Esophagus squamous epithelium (tissue), 4 donors: ENCODE results near the gene KDM4C.

Source experiments
- CTCF ChIP-seq, 6 experiments: fragments of 450-650 bp in 4 of 6; fragments of 200-600 bp in 2 of 6; sonication (generic) in 2 of 6; IDR thresholded peaks; one replicate each; pipeline ENCODE4 v1.5.1; 2016 to 2019; ENCODE audit warnings: antibody characterized with exemption in 6 of 6, mild to moderate bottlenecking in 4 of 6, moderate library complexity in 4 of 6
- POLR2A ChIP-seq, 4 donors: fragments of 450-650 bp; IDR thresholded peaks; one replicate each; pipeline ENCODE4 v1.6.1; 2017; ENCODE audit warnings: antibody characterized with exemption in 4 of 4, mild to moderate bottlenecking in 4 of 4, moderate library complexity in 3 of 4

- TF ChIP-seq CTCF (IDR thresholded peaks at IDR 0.05) (no peak), POLR2A (IDR thresholded peaks at IDR 0.05) (no peak)
These were observed 453.3 kb downstream of the KDM4C start for GRCh38 chr9:7210854-7211637.
